Parathyroid adenoma (tissue), 2 donors: ENCODE results near the gene USP10.
A peak's percentile ranks its signal among the peaks of the same experiment; 100 is the strongest.

Experiments used
- H2AFZ ChIP-seq: fragments of 300-600 bp; sonication (generic); one replicate; pipeline ENCODE4 v1.7.0; 2017; ENCODE audit warnings: antibody characterized with exemption, mild to moderate bottlenecking
- H3K27ac ChIP-seq: fragments of 300-600 bp; sonication (generic); one replicate; pipeline ENCODE4 v1.7.0; 2017
- H3K27me3 ChIP-seq: fragments of 300-600 bp; sonication (generic); one replicate; pipeline ENCODE4 v1.7.0; 2017; ENCODE audit warnings: low read length; ENCODE audit not compliant: control insufficient read depth, insufficient read depth
- H3K36me3 ChIP-seq: fragments of 300-600 bp; sonication (generic); one replicate; pipeline ENCODE4 v1.7.0; 2017; ENCODE audit warnings: low read length; ENCODE audit not compliant: control insufficient read depth, insufficient read depth
- H3K4me1 ChIP-seq: fragments of 300-600 bp; sonication (generic); one replicate; pipeline ENCODE4 v1.7.0; 2017; ENCODE audit warnings: control low read depth
- H3K4me2 ChIP-seq: fragments of 300-600 bp; sonication (generic); one replicate; pipeline ENCODE4 v1.7.0; 2017; ENCODE audit warnings: low read length
- H3K4me3 ChIP-seq: fragments of 300-600 bp; sonication (generic); one replicate; pipeline ENCODE4 v1.7.0; 2017; ENCODE audit warnings: low read depth, low read length
- H3K79me2 ChIP-seq: fragments of 300-600 bp; sonication (generic); one replicate; pipeline ENCODE4 v1.7.0; 2017; ENCODE audit warnings: control low read depth
- H3K9ac ChIP-seq: fragments of 300-600 bp; sonication (generic); one replicate; pipeline ENCODE4 v1.7.0; 2017; ENCODE audit warnings: mild to moderate bottlenecking
- H3K9me3 ChIP-seq: fragments of 300-600 bp; sonication (generic); one replicate; pipeline ENCODE4 v1.7.0; 2017; ENCODE audit warnings: low read length; ENCODE audit not compliant: control insufficient read depth
- CTCF ChIP-seq: fragments of 300-600 bp; sonication (generic); IDR thresholded peaks from one replicate; pipeline ENCODE4 v1.7.0; 2017; ENCODE audit warnings: antibody characterized with exemption, mild to moderate bottlenecking
- donor health status: primary hyperparathyroidism.

USP10 gene

GRCh38 chr16:84699712-84700445 is at the start of gene USP10:
USP10 (plus strand) TSS chr16:84700000; CDS start chr16:84700091, 91 bp downstream.
- no peaks in the 10 kb centered on the region for H3K9me3 ChIP-seq
- H3K4me1 ChIP-seq = peaks cover 6% of the 10 kb centered on the region
- H3K4me3 ChIP-seq = peak within 1 kb of the TSS; percentile 71
- H3K27ac ChIP-seq = peak within 1 kb of the TSS; percentile 42
- H3K9ac ChIP-seq = peak within 1 kb of the TSS; percentile 39
- no peaks in the 10 kb centered on the region for H3K27me3 ChIP-seq
- H2AFZ ChIP-seq = peak within 1 kb of the TSS; percentile 88
- H3K79me2 ChIP-seq = peaks cover 33% of the 10 kb centered on the region
- no peak for TF ChIP-seq CTCF
- no peaks in the 10 kb centered on the region for H3K36me3 ChIP-seq
- H3K4me2 ChIP-seq = peak within 1 kb of the TSS; percentile 71

GRCh38 chr16:84650062-84650991 is 49.5 kb upstream of the USP10 start:
- Histone ChIP-seq H3K36me3 (no peaks in the 10 kb centered on the region), H3K4me3 (no peak overlapping the region), H3K9me3 (no peaks in the 10 kb centered on the region), H3K9ac (no peak overlapping the region), H3K79me2 (peaks cover 9% of the 10 kb centered on the region), H2AFZ (no peak overlapping the region), H3K27me3 (no peaks in the 10 kb centered on the region), H3K27ac (no peak overlapping the region), H3K4me1 (peaks cover 10% of the 10 kb centered on the region), H3K4me2 (no peak overlapping the region)
- no peak for TF ChIP-seq CTCF

GRCh38 chr16:84652566-84652965 is 47.2 kb upstream of the USP10 start:
- Histone ChIP-seq H3K27ac (no peak overlapping the region), H3K4me3 (no peak overlapping the region), H3K4me2 (no peak overlapping the region), H3K36me3 (no peaks in the 10 kb centered on the region), H3K9ac (no peak overlapping the region), H3K4me1 (peaks cover 9% of the 10 kb centered on the region), H3K27me3 (no peaks in the 10 kb centered on the region), H3K9me3 (no peaks in the 10 kb centered on the region), H2AFZ (no peak overlapping the region), H3K79me2 (peaks cover 16% of the 10 kb centered on the region)
- no peak for TF ChIP-seq CTCF

GRCh38 chr16:84654238-84654637 is 45.6 kb upstream of the USP10 start:
- H3K4me3 ChIP-seq = no peak overlapping the region
- H3K36me3 ChIP-seq = no peaks in the 10 kb centered on the region
- H3K4me2 ChIP-seq = no peak overlapping the region
- H3K4me1 ChIP-seq = peaks cover 7% of the 10 kb centered on the region
- H3K79me2 ChIP-seq = peaks cover 16% of the 10 kb centered on the region
- H2AFZ ChIP-seq = no peak overlapping the region
- H3K27me3 ChIP-seq = no peaks in the 10 kb centered on the region
- TF ChIP-seq CTCF = no peak
- no peaks in the 10 kb centered on the region for H3K9me3 ChIP-seq
- no peak overlapping the region for H3K9ac ChIP-seq
- no peak overlapping the region for H3K27ac ChIP-seq
